Measurements from ENCODE around the gene IQGAP1.

Gene IQGAP1, protein sequence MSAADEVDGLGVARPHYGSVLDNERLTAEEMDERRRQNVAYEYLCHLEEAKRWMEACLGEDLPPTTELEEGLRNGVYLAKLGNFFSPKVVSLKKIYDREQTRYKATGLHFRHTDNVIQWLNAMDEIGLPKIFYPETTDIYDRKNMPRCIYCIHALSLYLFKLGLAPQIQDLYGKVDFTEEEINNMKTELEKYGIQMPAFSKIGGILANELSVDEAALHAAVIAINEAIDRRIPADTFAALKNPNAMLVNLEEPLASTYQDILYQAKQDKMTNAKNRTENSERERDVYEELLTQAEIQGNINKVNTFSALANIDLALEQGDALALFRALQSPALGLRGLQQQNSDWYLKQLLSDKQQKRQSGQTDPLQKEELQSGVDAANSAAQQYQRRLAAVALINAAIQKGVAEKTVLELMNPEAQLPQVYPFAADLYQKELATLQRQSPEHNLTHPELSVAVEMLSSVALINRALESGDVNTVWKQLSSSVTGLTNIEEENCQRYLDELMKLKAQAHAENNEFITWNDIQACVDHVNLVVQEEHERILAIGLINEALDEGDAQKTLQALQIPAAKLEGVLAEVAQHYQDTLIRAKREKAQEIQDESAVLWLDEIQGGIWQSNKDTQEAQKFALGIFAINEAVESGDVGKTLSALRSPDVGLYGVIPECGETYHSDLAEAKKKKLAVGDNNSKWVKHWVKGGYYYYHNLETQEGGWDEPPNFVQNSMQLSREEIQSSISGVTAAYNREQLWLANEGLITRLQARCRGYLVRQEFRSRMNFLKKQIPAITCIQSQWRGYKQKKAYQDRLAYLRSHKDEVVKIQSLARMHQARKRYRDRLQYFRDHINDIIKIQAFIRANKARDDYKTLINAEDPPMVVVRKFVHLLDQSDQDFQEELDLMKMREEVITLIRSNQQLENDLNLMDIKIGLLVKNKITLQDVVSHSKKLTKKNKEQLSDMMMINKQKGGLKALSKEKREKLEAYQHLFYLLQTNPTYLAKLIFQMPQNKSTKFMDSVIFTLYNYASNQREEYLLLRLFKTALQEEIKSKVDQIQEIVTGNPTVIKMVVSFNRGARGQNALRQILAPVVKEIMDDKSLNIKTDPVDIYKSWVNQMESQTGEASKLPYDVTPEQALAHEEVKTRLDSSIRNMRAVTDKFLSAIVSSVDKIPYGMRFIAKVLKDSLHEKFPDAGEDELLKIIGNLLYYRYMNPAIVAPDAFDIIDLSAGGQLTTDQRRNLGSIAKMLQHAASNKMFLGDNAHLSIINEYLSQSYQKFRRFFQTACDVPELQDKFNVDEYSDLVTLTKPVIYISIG (N-terminal part only)

DNA sequence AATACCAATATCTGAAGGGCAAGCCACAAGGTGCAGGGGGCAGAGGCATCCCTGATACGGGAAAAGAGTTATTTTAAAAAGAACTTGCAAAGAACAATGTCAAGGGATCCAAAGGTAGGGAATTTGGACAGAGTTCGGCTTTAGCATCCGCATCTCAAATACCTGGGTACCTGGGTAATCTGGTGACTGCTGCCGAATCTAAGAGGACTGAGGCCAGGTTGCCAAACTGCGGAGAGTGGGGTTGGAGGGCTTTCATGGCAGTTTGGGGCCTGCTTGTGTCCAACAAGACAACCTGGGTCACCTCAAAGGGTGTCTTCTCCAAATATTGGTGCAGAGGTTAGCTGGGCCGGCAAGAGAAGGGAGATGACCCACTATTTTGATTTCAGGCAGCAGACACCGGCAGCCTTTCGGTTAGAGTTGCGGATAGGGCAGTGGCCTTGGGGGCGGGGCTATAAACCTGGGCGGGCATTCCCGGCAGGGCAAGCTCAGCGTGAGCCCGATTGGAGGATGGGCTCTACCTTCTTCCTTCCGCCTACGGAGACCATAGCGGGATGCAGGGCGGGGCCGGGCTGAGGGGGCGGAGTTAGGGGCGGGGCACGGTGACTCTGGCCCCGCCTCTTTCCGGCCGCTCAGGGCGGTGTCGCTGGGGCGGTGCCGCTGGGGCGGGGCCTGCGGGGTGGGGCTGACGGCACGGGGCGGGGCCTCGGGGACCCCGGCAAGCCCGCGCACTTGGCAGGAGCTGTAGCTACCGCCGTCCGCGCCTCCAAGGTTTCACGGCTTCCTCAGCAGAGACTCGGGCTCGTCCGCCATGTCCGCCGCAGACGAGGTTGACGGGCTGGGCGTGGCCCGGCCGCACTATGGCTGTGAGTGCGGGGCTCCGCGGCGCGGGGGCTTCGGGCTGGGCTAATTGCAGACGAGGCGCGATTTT is at the start of gene IQGAP1:
IQGAP1 (plus strand) TSS at position 709 of the 928 bp plus-strand sequence; CDS start at position 809, 100 bp downstream.
- TF ChIP-seq, protein P1, sequence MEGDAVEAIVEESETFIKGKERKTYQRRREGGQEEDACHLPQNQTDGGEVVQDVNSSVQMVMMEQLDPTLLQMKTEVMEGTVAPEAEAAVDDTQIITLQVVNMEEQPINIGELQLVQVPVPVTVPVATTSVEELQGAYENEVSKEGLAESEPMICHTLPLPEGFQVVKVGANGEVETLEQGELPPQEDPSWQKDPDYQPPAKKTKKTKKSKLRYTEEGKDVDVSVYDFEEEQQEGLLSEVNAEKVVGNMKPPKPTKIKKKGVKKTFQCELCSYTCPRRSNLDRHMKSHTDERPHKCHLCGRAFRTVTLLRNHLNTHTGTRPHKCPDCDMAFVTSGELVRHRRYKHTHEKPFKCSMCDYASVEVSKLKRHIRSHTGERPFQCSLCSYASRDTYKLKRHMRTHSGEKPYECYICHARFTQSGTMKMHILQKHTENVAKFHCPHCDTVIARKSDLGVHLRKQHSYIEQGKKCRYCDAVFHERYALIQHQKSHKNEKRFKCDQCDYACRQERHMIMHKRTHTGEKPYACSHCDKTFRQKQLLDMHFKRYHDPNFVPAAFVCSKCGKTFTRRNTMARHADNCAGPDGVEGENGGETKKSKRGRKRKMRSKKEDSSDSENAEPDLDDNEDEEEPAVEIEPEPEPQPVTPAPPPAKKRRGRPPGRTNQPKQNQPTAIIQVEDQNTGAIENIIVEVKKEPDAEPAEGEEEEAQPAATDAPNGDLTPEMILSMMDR (IDR thresholded peaks at IDR 0.05; ENCODE audit: low read depth, low read length, missing control alignments): no peak
- peak within 1 kb of the TSS; percentile 63 for H3K4me3 ChIP-seq (replicated peaks; ENCODE audit: low read depth, low read length)
- peak; percentile 83 for DNase-seq (ENCODE audit: extremely low read depth, low read depth)

DNA sequence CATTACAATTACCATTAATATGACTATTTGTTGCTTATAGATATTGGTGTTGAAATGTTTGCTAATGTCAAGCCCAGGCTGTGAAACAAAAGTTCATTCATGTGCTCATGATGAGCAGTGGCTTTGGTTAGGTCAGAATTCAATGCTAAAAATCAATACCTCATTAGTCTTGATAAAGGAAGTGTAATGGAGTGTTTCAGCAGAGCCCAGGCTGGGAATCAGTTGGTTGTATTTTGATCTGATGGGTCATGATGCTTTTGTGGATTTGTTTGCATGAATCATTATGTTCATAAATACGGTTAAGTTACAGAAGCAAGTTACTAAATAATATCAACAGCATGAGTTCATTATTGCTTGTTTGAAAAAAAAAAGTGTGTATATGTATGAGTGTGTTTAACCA is 49.5 kb upstream of the IQGAP1 start:
- no peak overlapping the region for H3K4me3 ChIP-seq (replicated peaks; ENCODE audit: low read depth, low read length)
- no peak for DNase-seq (ENCODE audit: extremely low read depth, low read depth)
- TF ChIP-seq, protein P1 (IDR thresholded peaks at IDR 0.05; ENCODE audit: low read depth, low read length, missing control alignments): no peak

DNA sequence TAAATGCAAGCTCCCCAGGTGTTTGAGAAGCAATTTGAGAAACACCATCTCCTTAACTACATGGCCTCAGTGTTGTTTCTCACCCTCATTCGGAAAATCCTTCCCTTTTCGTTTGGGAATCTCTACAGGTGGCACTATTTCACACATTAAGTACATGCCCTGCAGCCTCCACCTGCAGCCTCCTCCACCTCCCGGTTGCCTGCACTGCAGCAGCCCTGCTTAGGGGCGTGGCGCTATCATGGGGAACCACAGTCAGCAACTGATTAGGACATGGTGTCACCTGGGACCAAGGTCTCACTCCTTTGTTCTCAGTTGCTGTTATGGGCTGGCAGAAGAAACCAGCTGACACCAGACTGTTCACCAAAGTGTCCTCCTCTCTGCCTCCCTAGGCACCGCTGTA is 47.7 kb upstream of the IQGAP1 start:
- TF ChIP-seq, protein P1 (IDR thresholded peaks at IDR 0.05; ENCODE audit: low read depth, low read length, missing control alignments): no peak
- H3K4me3 ChIP-seq (replicated peaks; ENCODE audit: low read depth, low read length): no peak overlapping the region
- no peak for DNase-seq (ENCODE audit: extremely low read depth, low read depth)

DNA sequence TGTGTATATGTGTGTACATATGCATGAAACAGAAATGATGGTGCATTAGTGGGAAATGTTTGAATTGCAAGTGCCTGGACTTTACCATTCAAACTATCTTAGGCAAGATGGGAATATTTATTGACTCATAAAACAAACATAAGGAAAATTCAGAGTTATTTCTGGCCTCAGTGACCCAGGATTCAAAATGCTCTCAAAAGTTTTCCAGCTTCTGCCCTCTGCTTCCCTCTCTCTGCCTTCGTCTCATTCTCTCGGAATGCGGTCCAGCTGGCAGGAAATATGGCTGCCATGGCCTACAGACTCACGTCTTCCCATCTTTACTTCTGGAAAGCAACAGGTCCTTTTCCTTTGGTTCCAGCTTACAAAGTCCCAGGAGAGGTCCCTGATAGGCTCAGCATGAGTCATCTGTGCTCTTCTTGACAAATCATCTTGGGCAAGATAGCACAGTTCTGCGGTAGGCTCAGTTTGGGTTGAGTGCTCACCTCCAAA is 44.7 kb upstream of the IQGAP1 start:
- no peak for DNase-seq (ENCODE audit: extremely low read depth, low read depth)

DNA sequence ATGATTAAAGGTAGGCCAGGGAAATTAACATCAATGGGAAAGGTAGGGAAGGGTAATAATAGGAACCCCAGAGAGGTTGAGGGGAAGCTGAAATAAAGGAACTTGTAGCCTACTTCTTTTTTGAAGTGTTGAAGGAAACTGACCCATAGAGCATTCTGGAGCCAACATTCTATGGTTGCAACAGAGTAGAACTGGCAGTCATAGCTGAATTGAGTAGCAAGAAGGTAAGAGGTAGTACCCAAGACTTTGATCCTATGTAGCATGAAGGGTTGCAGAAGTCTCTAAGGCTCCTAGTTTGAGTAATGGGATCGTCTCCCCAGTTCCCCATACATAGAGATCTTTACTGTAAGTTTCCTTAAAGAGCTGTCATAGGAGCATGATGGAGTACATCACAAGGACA is 43.4 kb upstream of the IQGAP1 start:
- DNase-seq (ENCODE audit: extremely low read depth, low read depth): no peak
- no peak overlapping the region for H3K4me3 ChIP-seq (replicated peaks; ENCODE audit: low read depth, low read length)
- TF ChIP-seq, protein P1 (IDR thresholded peaks at IDR 0.05; ENCODE audit: low read depth, low read length, missing control alignments): no peak

More for the DNA sequence above, 44.7 kb upstream of the IQGAP1 start:
- H3K4me3 ChIP-seq (replicated peaks; ENCODE audit: low read depth, low read length): no peak overlapping the region
- TF ChIP-seq, protein P1 (IDR thresholded peaks at IDR 0.05; ENCODE audit: low read depth, low read length, missing control alignments): no peak
